Uterus (tissue), 2 donors: ENCODE data around the gene ATXN7L2.

Experiments
- CTCF ChIP-seq, 4 experiments: fragments of 200-600 bp in 2 of 4; fragments of 450-650 bp in 2 of 4; sonication (generic) in 2 of 4; IDR thresholded peaks; one replicate each; pipeline ENCODE4 v1.5.1; 2016 to 2019; ENCODE audit warnings: antibody characterized with exemption in 4 of 4, mild to moderate bottlenecking in 2 of 4, moderate library complexity in 1 of 4
- POLR2A ChIP-seq, 2 donors: fragments of 450-650 bp; IDR thresholded peaks; one replicate each; pipeline ENCODE4 v1.6.1; 2016; ENCODE audit warnings: antibody characterized with exemption in 2 of 2, mild to moderate bottlenecking in 1 of 2, moderate library complexity in 1 of 2

- TF ChIP-seq CTCF (IDR thresholded peaks at IDR 0.05): peak; percentile 44 to 62 (median 51)
- no peak for TF ChIP-seq POLR2A (IDR thresholded peaks at IDR 0.05)
Observed at GRCh38 chr1:109498161-109498801, 14.6 kb downstream of the ATXN7L2 start.
